Ovary (tissue), 9 donors: Measurements from ENCODE around the gene FAM20A. TPM values are rescaled to one million over a fixed set of nuclear protein-coding genes. Genes with fewer than 3 reads are reported as not detected.

Experiments
- DNase-seq, 5 donors: peaks; one replicate each; pipeline ENCODE4 v3.0.0-alpha.2; 2019 to 2020
- H3K27ac ChIP-seq, 2 donors: fragments of 200-600 bp; one replicate each; pipeline versions ENCODE4 v1.5.1 to v1.8.0; 2019 to 2022
- H3K27me3 ChIP-seq: fragments of 200-600 bp; one replicate; pipeline ENCODE4 v1.8.0; 2022
- H3K36me3 ChIP-seq: fragments of 200-600 bp; sonication (generic); one replicate; pipeline ENCODE4 v1.5.1; 2019
- H3K4me1 ChIP-seq: one replicate; pipeline ENCODE4 v1.8.1; 2013; ENCODE audit warnings: mild to moderate bottlenecking, moderate library complexity; ENCODE audit not compliant: insufficient read depth
- H3K4me3 ChIP-seq: fragments of 200-600 bp; sonication (generic); one replicate; pipeline ENCODE4 v1.5.1; 2017
- H3K9me3 ChIP-seq, 2 donors: fragments of 200-600 bp in 1 of 2; sonication (generic) in 1 of 2; one replicate each; pipeline versions ENCODE4 v1.5.1 to v1.8.1; 2013 to 2019; ENCODE audit warnings: mild to moderate bottlenecking in 1 of 2, moderate library complexity in 1 of 2
- CTCF ChIP-seq, 3 donors: fragments of 450-650 bp in 2 of 3; fragments of 200-600 bp in 1 of 3; IDR thresholded peaks; one replicate each; pipeline versions ENCODE4 v1.5.1 to v1.8.0; 2016 to 2022; ENCODE audit warnings: antibody characterized with exemption in 3 of 3, mild to moderate bottlenecking in 1 of 3
- EP300 ChIP-seq: sonication (generic); formaldehyde crosslinking; IDR thresholded peaks from one replicate; pipeline ENCODE4 v1.6.1; 2017; ENCODE audit warnings: antibody characterized with exemption
- POLR2A ChIP-seq: fragments of 450-650 bp; IDR thresholded peaks from one replicate; pipeline ENCODE4 v1.6.1; 2017; ENCODE audit warnings: antibody characterized with exemption, mild to moderate bottlenecking, moderate library complexity
- WGBS, 3 donors: extraction: QIAGEN DNeasy Blood & Tissue Kit in 1 of 3; methylation state at CpG; one replicate each; pipeline versions ENCODE4 v1.1.5 to v1.1.7; 2013 to 2017; 5-methylcytosine and 5-hydroxymethylcytosine counted together
- intact Hi-C, 4 donors: fragments of 100-400 bp; cut with DNase I; formaldehyde crosslinking; loops; one replicate each; pipeline versions ENCODE4 v1.11.0 to v1.15.1; 2022 to 2023
- polyA plus RNA-seq, 2 donors: library from polyadenylated mRNA; stranded (reverse); fragments of 200-250 nt in 1 of 2; fragments of 350-450 nt in 1 of 2; fragmentation: Illumina TruSeq in 1 of 2; extraction: RNeasy Lipid Tissue Mini Kit (QIAGEN cat#74804) in 1 of 2; gene quantifications; one replicate each; pipeline ENCODE4 v1.2.3, GENCODE V29; 2013 to 2014
- total RNA-seq, 7 donors: library from RNA; depleted of rRNA in 2 of 7; stranded (reverse); fragments of >200 nt in 2 of 7; fragmentation: NEBNext Ultra II Directional in 3 of 7; extraction: Animal tissue kit (Norgen Biotek cat#: 25700) in 3 of 7; gene quantifications; one replicate each; pipeline versions ENCODE4 v1.1.0 to v1.2.4, GENCODE V29; 2016 to 2023
- donor health status: DM: no; HTN: no; CAD: no; lungs with moderate emphysema.
- donor health status: DM: no; HTN: no; CAD: no.
- donor health status: Bipolar disorder and iron deficiency.
- donor health status: DM: yes; HTN: yes; CAD: no.
- donor health status: DM: no; HTN: no; CAD: no.
- donor health status: DM: yes; HTN: yes; CAD: no.

Gene FAM20A
- total and polyA plus RNA-seq, 9 donors = 4.9 to 75.8 (median 19.7) TPM

GRCh38 chr17:68569346-68569745 lies 31.8 kb downstream of the FAM20A start:
- DNase-seq = no peak
- intact Hi-C loops = no loop called here
- H3K36me3 ChIP-seq = no peaks in the 10 kb centered on the region
- H3K4me1 ChIP-seq = peaks cover 1% of the 10 kb centered on the region
- H3K9me3 ChIP-seq = no peaks in the 10 kb centered on the region
- H3K27ac ChIP-seq = no peak overlapping the region
- TF ChIP-seq EP300 (no peak), CTCF (IDR thresholded peaks at IDR 0.05) (no peak), POLR2A (no peak)
- no peaks in the 10 kb centered on the region for H3K27me3 ChIP-seq
- no peak overlapping the region for H3K4me3 ChIP-seq

DNA sequence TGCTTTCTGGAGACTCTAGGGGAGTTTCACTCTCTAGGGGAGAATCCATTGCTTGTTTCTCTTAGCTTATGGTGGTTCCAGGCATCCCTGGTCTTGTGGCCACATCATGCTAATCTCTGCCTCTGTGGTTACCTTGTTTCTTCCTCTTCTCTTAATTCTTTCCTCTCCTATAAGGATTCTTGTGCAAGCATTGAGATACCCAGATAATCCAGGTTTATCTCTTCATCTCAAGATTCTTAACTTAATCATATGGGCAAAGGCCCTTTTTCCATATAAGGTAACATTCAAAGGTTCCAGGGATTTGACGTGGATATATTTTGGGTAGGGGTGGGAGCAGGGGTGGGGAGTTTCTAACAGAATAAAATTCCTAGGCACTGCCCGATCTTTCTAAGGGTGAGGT lies 32.6 kb downstream of the FAM20A start:
- H3K4me3 ChIP-seq = no peak overlapping the region
- intact Hi-C loops = no loop called here
- no peaks in the 10 kb centered on the region for H3K27me3 ChIP-seq
- no peak for TF ChIP-seq CTCF (IDR thresholded peaks at IDR 0.05)
- TF ChIP-seq POLR2A = no peak
- no peak for TF ChIP-seq EP300
- no peaks in the 10 kb centered on the region for H3K36me3 ChIP-seq
- WGBS, 3 donors = 85 to 90% (median 86%) methylated on average over 2 of the region's 2 CpGs
- H3K4me1 ChIP-seq = peaks cover 1% of the 10 kb centered on the region
- no peak for DNase-seq
- H3K27ac ChIP-seq = no peak overlapping the region
- no peaks in the 10 kb centered on the region for H3K9me3 ChIP-seq

GRCh38 chr17:68567581-68567980 lies 33.6 kb downstream of the FAM20A start:
- Histone ChIP-seq H3K27ac (no peak overlapping the region), H3K27me3 (no peaks in the 10 kb centered on the region), H3K36me3 (no peaks in the 10 kb centered on the region), H3K9me3 (no peaks in the 10 kb centered on the region), H3K4me3 (no peak overlapping the region), H3K4me1 (peaks cover 3% of the 10 kb centered on the region)
- TF ChIP-seq EP300 (no peak), CTCF (IDR thresholded peaks at IDR 0.05) (no peak), POLR2A (no peak)
- WGBS, 3 donors = 94% methylated on average over 8 of the region's 8 CpGs
- intact Hi-C loops = no loop called here
- no peak for DNase-seq

DNA sequence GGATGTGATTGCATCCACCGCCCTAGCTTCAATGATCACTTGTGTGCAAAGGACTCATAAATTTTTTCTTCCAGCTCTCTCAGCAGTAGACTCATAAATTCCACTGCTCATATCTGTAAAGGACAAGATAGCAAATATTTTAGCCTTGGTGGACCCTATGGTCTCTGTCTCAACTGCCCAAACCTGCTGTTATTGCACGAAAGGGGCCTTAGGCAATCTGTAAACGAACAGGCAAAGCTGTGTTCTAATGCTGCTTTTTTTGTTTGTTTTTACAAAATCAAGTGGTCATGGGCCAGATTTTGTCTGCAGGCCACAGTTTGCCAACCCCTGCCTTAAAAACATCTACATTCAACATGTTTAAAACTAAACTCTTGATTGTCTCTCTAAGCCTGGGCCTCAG lies 34.1 kb downstream of the FAM20A start:
- no peak overlapping the region for H3K27ac ChIP-seq
- no peak overlapping the region for H3K4me3 ChIP-seq
- TF ChIP-seq CTCF (IDR thresholded peaks at IDR 0.05) (no peak), POLR2A (no peak)

DNA sequence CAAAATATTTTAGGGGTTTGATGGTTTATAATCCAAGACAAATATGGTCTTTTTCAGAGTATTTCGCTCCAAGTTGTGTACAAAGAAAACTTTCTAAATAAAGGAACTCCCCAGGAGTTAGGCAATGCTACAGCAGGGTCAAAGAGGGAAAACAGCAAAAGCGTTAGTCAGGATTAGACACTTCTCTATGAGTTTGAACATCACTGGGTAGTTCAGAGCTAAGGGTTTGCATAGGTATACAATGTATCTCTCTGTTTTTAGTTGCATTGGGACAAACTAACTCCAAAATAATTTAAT lies 34.8 kb downstream of the FAM20A start:
- no peak for DNase-seq
- TF ChIP-seq EP300 = no peak
- no peak for TF ChIP-seq CTCF (IDR thresholded peaks at IDR 0.05)
- no peak for TF ChIP-seq POLR2A
- Histone ChIP-seq H3K4me3 (no peak overlapping the region), H3K9me3 (no peaks in the 10 kb centered on the region), H3K36me3 (no peaks in the 10 kb centered on the region), H3K27me3 (no peaks in the 10 kb centered on the region), H3K27ac (no peak overlapping the region), H3K4me1 (peaks cover 4% of the 10 kb centered on the region)
- 13 to 52% (median 24%) methylated on average over 2 of the region's 2 CpGs for WGBS, 3 donors
- intact Hi-C loops = no loop called here

More for the DNA sequence above, 34.1 kb downstream of the FAM20A start:
- H3K27me3 ChIP-seq = no peaks in the 10 kb centered on the region
- peaks cover 3% of the 10 kb centered on the region for H3K4me1 ChIP-seq
- DNase-seq = no peak
- intact Hi-C loops = no loop called here
- H3K36me3 ChIP-seq = no peaks in the 10 kb centered on the region
- WGBS, 3 donors = 22 to 36% (median 28%) methylated on average over 3 of the region's 3 CpGs
- H3K9me3 ChIP-seq = no peaks in the 10 kb centered on the region
